Vagina (tissue), 2 donors: ENCODE measurements around the gene CLEC10A. TPM values are rescaled to one million over a fixed set of nuclear protein-coding genes. Genes with fewer than 3 reads are reported as not detected.
"Not testable (repeated sequence)": the region's sequence is repeated elsewhere in the genome, so short reads cannot be mapped to it uniquely, and the experiment has no call there.

Source experiments
- DNase-seq, 2 donors: peaks; one replicate each; pipeline ENCODE4 v3.0.0-alpha.2; 2017; ENCODE audit errors: extremely low spot score in 2 of 2
- H3K27ac ChIP-seq: fragments of 200-600 bp; sonication (generic); one replicate; pipeline ENCODE4 v1.5.1; 2019
- H3K27me3 ChIP-seq: fragments of 200-600 bp; sonication (generic); one replicate; pipeline ENCODE4 v1.5.1; 2019
- H3K36me3 ChIP-seq, 2 donors: fragments of 200-600 bp; sonication (generic); one replicate each; pipeline ENCODE4 v1.5.1; 2017 to 2019
- H3K4me1 ChIP-seq: fragments of 200-600 bp; sonication (generic); one replicate; pipeline ENCODE4 v1.5.1; 2019
- H3K4me3 ChIP-seq, 2 donors: fragments of 200-600 bp; sonication (generic); 1 replicate in 1 of 2; 2 replicates in 1 of 2; pipeline ENCODE4 v1.5.1; 2016 to 2019
- H3K9me3 ChIP-seq: fragments of 200-600 bp; sonication (generic); one replicate; pipeline ENCODE4 v1.5.1; 2019
- CTCF ChIP-seq, 3 experiments: fragments of 450-650 bp in 2 of 3; fragments of 200-600 bp in 1 of 3; sonication (generic) in 1 of 3; IDR thresholded peaks; one replicate each; pipeline ENCODE4 v1.5.1; 2017 to 2019; ENCODE audit warnings: antibody characterized with exemption in 3 of 3, mild to moderate bottlenecking in 2 of 3, moderate library complexity in 2 of 3
- POLR2A ChIP-seq, 2 donors: fragments of 450-650 bp; IDR thresholded peaks; one replicate each; pipeline ENCODE4 v1.6.1; 2017; ENCODE audit warnings: antibody characterized with exemption in 2 of 2, mild to moderate bottlenecking in 2 of 2, moderate library complexity in 2 of 2
- POLR2AphosphoS5 ChIP-seq, 2 donors: sonication (generic); formaldehyde crosslinking; IDR thresholded peaks; one replicate each; pipeline ENCODE4 v1.9.0; 2017; ENCODE audit warnings: antibody characterized with exemption in 2 of 2, mild to moderate bottlenecking in 2 of 2, low read depth in 1 of 2; ENCODE audit not compliant: insufficient read depth in 1 of 2
- intact Hi-C: fragments of 100-400 bp; cut with DNase I; formaldehyde crosslinking; loops from one replicate; pipeline ENCODE4 v1.15.1; 2023
- total RNA-seq: library from RNA; depleted of rRNA; stranded (reverse); fragments of >200 nt; gene quantifications from one replicate; pipeline ENCODE4 v1.2.3, GENCODE V29; 2016

Gene CLEC10A
- total RNA-seq, 1 donor from 2014 or later: 3.7 TPM

DNA sequence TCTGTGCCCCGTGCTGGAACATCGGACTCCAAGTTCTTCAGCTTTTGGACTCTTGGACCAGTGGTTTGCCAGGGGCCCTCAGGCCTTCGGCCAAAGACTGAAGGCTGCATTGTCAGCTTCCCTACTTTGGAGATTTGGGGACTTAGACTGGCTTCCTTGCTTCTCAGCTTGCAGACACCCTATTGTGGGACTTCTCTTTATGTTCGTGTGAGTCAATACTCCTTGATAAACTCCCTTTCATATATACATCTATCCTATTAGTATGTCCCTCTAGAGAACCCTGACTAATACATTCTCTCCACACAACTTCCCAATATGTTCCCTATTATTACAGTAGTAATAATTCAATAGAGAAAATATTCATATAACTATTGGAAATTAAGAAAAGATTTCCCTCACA, 43.8 kb upstream of the CLEC10A start:
- TF ChIP-seq POLR2A (IDR thresholded peaks at IDR 0.05) (no peak), CTCF (IDR thresholded peaks at IDR 0.05) (no peak), POLR2AphosphoS5 (IDR thresholded peaks at IDR 0.05; ENCODE audit: insufficient read depth in 1 of 2, low read depth in 1 of 2) (no peak)
- H3K9me3 ChIP-seq: no peaks in the 10 kb centered on the region
- intact Hi-C loops: no loop called here

GRCh38 chr17:7122381-7122780, 42.3 kb upstream of the CLEC10A start:
- Histone ChIP-seq H3K9me3 (no peaks in the 10 kb centered on the region), H3K4me1 (no peaks in the 10 kb centered on the region), H3K36me3 (no peaks in the 10 kb centered on the region), H3K27ac (no peak overlapping the region), H3K27me3 (no peaks in the 10 kb centered on the region), H3K4me3 (no peak overlapping the region)
- TF ChIP-seq POLR2AphosphoS5 (IDR thresholded peaks at IDR 0.05; ENCODE audit: insufficient read depth in 1 of 2, low read depth in 1 of 2) (no peak), POLR2A (IDR thresholded peaks at IDR 0.05) (no peak), CTCF (IDR thresholded peaks at IDR 0.05) (no peak)
- DNase-seq: no peak
- intact Hi-C loops: no loop called here

More for the DNA sequence above, 43.8 kb upstream of the CLEC10A start:
- Histone ChIP-seq H3K36me3 (no peaks in the 10 kb centered on the region), H3K27me3 (no peaks in the 10 kb centered on the region), H3K27ac (no peak overlapping the region), H3K4me3 (no peak overlapping the region), H3K4me1 (no peaks in the 10 kb centered on the region)
- DNase-seq: no peak

GRCh38 chr17:7120635-7121034, 40.6 kb upstream of the CLEC10A start:
- H3K4me1 ChIP-seq, intact Hi-C loops, H3K4me3 ChIP-seq, H3K27ac ChIP-seq, DNase-seq, H3K27me3 ChIP-seq, H3K9me3 ChIP-seq, H3K36me3 ChIP-seq: not testable (repeated sequence)

GRCh38 chr17:7120123-7120522, 40.1 kb upstream of the CLEC10A start:
- Histone ChIP-seq H3K4me3 (no peak overlapping the region), H3K36me3 (no peaks in the 10 kb centered on the region), H3K27me3 (no peaks in the 10 kb centered on the region), H3K27ac (no peak overlapping the region), H3K9me3 (no peaks in the 10 kb centered on the region), H3K4me1 (no peaks in the 10 kb centered on the region)
- intact Hi-C loops: no loop called here
- no peak for DNase-seq
- no peak for TF ChIP-seq CTCF (IDR thresholded peaks at IDR 0.05)
- TF ChIP-seq POLR2A (IDR thresholded peaks at IDR 0.05): no peak
- no peak for TF ChIP-seq POLR2AphosphoS5 (IDR thresholded peaks at IDR 0.05; ENCODE audit: insufficient read depth in 1 of 2, low read depth in 1 of 2)

DNA sequence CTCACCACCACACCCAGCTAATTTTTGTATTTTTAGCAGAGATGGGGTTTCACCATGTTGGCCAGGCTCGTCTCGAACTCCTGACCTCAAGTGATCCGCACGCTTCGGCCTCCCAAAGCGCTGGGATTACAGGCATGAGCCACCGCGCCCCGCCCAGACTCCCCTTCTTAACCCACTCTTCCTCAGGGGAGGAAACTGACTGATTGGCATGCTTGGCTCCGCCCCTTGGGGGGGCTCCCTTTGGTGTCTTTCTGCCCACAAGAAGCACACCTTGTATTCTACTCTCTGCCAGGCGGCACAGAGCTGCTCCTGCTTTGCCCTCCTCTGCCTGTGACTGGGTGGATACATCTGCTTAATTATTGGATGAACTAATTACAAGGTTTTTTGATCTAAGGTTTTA, 39.3 kb upstream of the CLEC10A start:
- H3K4me3 ChIP-seq: no peak overlapping the region
- H3K27me3 ChIP-seq: no peaks in the 10 kb centered on the region
- H3K36me3 ChIP-seq: no peaks in the 10 kb centered on the region
- no peaks in the 10 kb centered on the region for H3K4me1 ChIP-seq
- no peak overlapping the region for H3K27ac ChIP-seq
- intact Hi-C loops: no loop called here
- TF ChIP-seq POLR2A (IDR thresholded peaks at IDR 0.05): no peak
- no peak for TF ChIP-seq POLR2AphosphoS5 (IDR thresholded peaks at IDR 0.05; ENCODE audit: insufficient read depth in 1 of 2, low read depth in 1 of 2)
- TF ChIP-seq CTCF (IDR thresholded peaks at IDR 0.05): no peak
- DNase-seq: no peak
- no peaks in the 10 kb centered on the region for H3K9me3 ChIP-seq
